HG03354 (cell line): ENCODE data around the gene ATXN1.

ENCODE experiments used
- ATAC-seq: cut with Tn5 transposase; IDR thresholded peaks from one replicate; pipeline ENCODE4 v1.9.1; 2021; ENCODE audit warnings: mild to moderate bottlenecking; ENCODE audit not compliant: unreplicated experiment, poor library complexity, severe bottlenecking

The ATXN1 gene

DNA sequence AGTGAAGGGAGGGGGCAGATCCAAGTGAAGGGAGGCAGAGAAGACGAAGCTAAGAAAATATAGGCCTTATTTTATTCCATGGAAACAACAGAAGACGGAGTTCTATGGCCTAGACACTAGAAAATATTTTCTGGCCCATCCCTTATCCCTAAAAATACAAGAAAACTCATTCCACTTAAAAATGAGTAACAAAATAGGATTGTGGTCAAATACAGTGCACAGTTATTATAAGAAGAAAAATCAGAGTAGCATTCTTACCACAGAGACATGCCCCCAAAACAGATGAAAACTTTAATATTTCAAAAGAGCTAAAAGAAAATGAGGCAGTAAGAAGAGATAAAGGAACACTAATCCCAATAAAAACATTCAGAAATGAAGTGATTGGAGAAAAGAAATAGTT lies 320.0 kb downstream of the ATXN1 start:
- no peak for ATAC-seq

DNA sequence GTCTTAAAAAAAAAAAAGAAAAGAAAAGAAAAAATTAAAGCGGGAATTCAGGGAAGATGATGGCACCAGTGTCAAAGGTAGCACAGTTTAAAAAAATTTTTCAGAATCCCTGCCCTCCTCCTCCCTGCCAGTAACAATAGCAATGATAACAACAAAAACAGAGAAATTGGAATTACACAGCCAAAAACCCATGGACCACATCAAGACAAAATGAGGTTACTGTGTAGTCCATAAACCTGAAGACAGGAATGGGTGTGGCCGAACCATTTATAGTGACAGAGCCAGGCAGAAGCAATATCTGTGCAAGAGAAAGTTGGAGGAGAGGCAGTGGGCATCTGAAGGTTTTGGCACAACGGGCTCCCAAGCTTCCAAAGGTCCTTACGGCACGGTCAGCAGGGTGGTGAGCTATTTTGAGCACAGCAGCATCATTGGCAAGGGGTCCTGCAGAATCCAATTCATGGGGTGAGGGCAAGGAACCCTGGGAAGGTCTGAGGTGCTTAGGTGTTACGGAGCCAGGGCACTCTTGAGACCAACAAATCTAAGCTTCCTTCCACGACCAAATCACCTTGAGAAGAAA lies 320.5 kb downstream of the ATXN1 start:
- no peak for ATAC-seq

DNA sequence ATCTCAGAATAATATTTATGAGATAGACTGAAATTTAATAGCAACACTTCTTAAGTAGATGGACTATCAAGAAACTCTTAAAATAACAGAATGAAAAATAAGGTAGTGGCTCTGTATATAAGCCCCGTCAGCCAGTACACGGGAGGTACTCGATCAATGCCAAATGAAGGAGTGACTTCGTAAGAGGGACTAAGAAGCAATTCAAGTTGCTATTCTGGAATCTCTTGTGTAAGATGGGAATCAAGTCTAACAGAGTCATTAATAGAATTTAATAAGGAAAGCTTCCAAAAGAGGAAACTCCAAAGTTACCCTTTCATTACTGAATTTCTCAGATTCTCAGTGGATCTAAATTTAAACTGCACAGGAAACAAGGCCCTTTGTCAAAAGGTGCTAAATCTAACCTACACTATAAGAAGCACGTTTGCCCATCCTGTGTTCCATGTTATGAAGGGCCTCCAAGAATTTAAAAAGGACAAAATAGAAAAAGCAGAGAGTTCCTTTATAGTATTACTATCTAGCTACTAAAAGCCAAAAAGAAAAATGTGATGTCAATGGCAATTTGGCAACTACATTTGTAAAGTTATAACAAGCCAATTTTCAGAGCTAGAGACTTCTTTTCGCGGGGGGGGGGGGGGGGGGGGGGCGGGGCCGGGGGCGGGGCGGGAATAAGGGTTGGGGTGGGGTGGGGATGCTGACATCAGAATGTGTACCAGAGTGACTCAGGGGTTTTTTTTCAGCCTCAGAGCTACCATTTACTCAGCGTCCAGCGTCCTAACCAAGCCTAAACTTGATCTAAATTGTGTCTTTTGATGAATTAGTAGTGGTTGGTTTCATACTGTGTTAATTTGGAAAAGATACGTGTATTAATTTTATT lies 322.3 kb downstream of the ATXN1 start:
- no peak for ATAC-seq

DNA sequence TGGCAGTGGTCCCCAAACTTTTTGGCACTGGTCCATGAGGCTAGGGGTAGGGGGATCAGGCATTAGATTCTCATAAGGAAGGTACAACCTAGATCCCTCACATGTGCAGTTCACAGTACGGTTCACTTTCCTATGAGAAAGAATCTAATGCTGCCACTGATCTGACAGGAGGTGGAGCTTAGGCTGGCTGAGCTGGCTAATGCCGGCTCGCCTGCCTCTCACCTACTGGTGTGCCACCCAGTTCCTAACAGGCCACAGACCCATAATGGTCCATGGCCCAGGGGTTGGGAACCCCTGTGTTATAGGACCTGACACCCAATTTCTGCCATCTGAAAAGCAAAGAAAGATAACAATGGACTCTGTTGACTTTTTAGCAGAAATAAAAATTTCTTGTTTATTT lies 323.3 kb downstream of the ATXN1 start:
- ATAC-seq: no peak

DNA sequence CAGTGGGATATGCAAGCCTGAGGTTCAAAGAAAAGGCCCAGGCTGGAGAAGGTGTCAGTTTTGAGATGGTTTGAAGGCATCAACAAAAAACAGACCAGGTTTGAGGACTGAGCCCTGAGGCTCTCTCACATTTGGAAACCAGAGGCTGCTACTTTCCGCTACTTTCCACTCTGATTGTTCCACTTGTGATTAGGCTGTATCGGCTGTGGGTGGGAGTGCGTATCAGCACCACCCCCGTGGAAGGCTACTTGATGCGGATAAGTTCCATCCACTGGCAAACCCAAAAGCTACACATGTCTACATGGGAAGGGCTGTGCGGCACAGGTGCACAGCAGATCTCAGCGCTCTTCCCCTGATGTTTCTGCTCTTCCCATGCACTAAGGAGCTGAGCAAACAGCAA lies 324.2 kb downstream of the ATXN1 start:
- no peak for ATAC-seq

DNA sequence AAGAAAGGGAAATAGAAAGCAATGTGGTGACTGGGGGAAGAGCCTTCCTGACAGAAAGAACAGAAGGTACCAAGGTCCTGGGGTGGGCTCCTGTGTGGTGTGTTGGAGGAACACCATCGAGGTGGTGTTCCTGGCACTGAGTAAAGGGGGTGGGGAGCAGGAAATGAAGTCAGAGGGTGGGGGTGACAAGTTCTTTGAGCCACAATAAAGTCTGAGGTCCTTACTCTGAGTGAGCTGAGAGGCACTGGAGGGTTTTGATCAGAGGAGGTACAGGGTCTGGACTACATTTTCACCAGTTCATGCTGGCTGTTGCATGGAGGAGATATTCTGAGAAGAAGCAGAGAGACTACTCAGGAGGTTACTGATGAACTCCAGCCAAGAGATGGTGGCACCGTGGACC lies 324.7 kb downstream of the ATXN1 start:
- no peak for ATAC-seq

DNA sequence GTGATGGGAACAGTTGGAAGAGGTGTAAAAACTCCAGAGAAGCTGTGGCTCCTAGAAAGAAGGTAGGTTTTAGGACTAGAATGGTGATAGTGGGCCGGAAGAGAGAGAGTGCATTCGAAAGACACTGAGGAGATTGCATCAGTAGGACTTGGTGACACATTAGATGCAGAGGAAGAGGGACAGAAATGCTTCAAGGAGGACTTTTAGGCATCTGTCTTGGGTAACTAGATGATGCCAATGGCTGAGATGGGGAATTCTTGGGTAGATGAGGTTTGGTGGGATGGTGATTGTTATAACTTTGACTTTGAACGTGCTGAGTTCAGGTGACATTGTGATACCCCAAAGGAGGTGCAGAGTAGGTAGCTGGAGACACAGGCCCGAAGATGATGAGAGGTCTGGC lies 326.4 kb downstream of the ATXN1 start:
- no peak for ATAC-seq

DNA sequence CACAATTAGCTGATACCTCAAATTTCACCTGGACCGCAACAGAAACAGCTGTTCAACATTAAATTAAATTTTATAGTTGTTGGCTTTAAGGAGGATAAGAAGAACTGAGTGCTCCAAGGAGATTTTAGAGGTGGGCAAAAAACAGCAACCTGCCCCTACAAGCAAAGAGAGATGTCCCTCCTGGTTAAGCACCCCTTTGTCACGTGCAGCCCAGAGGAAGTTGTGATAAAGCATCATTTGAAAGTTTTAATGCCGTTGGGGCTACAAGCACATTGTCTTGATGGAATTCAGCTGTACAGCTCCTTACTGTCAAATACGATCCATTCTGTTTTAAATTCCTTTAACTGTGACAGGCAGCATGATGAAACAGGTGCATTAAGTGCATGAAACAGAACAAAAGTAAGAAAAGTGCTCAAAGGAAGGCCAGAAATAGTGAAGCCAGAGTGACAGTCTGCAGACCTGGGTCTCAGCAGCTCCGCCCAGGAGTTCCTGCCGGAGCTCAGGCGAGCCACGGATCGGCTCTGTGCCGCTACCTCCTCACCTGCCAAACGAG lies 327.8 kb downstream of the ATXN1 start:
- no peak for ATAC-seq

DNA sequence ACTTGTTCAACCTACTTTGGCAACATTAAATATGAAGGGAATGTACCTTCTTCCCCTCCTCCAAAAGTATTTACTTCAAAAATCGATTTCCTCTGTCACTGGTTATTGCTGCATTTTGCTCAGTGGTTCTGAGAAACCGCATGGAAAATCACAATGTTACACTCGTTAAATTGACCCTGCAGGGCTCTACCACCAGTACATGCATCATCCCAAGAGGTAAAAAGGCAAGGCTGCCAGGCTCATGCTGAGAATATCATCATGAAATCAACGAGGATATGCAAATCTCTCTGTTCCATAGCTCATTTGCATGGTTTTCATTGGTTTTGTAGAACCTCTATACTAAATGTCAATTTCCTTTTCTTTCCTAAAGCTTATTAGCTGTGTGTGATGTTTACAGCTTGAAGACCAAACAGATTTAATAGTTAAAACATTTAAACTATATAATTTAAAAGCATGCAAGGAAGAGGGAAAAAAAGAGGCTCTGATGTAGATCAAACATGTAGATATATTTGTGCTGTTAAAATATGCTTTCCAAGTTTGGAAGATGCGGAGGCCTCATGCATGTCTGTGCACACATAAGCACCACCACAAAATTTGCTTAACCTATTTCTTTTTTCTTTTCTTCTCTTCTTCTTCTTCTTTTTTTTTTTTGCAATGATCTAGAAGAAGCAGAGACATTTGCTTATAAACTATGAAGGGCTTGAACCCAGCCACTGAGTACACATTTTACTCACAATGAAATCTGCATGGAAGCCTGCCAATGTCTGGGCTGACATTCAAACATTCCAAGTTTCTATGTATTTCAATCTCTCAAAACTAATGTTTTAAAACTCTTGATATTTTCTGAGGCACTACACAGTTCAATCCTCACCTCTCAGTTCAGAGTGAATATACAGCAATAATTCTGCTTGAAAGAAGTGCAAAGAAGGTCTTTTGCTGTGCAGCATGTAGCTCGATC lies 328.9 kb downstream of the ATXN1 start:
- peak; percentile 64 for ATAC-seq

DNA sequence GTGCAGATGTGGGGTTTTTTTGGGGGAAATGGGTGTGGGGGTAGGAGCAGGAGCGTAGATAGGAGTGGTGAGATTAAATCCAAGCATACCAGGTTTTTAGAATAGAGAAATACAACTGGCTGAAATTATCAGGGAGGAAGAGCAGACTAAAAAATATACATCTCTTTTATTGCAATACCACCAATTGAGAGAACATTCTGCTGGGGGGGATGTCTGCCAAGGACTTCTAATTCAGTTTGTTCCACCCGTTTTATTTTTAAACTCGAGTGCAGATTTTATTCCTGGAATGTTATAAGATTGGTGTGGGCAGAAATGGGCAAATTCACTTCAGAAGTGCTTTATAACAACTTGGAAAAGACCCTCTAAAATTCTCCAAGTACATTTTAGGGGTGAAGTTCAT lies 330.2 kb downstream of the ATXN1 start:
- no peak for ATAC-seq

DNA sequence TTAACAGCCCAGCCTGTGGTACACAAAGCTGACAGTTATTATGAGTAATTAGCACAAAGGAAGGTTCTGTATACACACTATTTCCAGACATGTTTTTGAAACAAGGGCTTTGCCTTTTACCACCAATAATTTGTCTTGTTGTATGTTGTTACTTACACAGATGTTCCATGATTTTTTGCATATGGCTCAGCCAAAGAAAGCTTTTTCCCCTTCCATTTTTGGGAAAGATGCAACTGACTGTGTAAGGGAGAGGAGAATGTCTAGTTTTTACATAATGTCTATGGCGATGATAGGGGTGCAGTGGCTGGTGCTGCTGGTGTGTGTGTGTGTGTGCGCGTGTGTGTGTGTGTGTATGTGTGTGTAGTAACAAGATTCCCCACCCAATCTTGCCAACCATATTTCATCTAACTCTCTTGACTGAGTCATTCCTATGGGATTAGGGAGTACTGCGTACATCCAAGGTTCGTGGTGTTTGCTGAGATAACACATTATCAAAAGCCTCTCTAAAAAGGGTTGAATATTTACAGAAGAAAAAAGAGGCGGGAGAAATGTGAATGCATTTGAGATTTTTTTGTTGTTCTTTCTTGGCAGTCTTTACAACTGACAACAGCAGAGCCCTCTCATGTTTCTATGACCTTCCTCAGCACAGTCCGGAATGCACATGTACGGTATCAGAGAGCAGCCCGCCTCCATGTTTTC lies 330.7 kb downstream of the ATXN1 start:
- no peak for ATAC-seq

DNA sequence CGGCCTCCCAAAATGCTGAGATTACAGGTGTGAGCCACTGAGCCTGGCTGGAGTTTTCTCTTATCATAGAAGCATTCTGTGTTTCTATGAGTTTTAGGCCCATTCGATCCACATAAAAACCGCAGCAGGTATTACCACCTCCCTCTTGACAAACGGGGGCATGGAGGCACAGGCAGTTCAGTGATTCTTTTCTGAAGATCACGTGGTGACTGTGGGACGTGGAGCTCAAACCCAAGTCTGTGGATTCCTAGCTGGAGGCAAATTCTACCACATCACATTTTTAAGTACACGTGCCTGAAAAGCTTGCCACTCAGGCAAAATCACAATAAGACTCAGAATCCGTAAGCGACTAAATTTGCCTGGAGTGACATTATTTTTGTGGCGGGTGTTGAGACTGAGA lies 331.6 kb downstream of the ATXN1 start:
- ATAC-seq: no peak

DNA sequence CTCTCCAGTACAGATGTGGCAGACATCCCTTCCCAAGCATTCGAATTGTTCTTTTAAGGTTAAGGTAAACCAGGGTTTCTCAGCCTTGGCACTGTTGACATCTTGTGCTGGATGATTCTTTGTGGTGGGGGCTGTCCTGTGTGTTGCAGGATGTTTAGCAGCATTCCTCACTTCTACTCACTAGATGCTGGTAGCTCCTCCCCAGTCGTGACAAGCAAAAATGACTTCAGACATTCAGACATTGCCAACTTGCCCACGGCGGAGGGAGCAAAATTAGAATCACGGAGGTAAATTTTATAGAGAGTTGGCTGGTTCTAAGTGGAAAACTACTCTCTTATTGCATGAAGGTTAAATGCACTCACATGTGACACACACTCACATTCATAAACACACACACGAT lies 334.1 kb downstream of the ATXN1 start:
- ATAC-seq: no peak

DNA sequence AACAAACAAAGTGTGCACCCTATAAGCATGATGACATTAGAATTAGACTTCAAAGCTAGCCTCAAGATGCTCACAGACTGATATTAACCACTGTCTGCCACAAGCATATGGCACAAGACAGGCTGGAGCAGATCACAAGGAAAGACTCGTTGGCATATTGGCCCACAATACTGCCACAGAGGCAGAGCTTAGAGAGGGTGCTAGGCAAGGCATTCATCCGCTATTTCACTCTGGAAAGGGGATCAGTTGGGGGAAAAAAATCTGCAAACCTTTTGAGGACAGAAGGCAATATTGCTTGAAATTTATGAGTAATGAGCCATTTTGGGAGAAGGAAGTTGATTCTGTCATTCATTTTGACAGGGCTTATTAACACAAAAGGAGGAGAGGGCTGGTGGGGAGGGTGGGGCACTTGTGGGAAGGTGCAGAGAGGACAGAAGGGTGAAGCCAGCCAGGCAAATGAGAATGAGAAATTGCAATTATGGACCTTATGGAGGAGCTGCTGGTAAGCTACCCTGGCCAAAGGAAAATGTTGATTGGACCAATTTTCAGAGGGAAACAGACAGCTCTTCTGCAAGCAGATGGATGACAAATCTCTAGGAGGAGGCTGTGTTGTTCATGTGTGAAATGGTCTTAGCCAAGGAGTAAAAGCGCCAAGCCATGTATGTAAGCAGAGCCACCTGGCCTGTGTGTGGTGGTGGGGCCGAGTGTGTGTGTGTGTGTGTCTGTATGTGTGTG lies 335.2 kb downstream of the ATXN1 start:
- no peak for ATAC-seq

DNA sequence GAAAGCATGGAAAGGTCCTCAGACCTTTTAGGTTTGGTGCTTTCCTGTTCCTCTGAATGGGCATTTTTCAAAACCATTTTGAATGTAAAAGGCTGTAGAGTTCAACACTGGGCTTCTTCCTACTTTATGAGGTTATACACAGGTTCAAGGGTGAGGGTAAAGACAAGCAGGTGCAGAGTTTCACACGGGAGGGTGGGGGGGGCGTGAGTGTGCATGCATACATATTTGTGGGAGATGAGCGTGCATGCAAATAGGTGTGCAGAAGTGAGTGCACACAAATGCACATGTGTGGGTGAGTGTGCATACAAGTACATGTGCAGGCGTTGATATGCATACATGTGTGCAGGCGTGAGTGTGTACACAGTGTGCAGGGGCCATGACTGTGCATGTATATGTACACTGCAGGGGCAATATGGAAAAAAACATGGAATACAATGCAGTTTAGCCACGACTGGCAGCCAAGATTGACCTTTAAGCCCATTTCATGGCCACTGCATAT lies 339.7 kb downstream of the ATXN1 start:
- ATAC-seq: peak; percentile 17

DNA sequence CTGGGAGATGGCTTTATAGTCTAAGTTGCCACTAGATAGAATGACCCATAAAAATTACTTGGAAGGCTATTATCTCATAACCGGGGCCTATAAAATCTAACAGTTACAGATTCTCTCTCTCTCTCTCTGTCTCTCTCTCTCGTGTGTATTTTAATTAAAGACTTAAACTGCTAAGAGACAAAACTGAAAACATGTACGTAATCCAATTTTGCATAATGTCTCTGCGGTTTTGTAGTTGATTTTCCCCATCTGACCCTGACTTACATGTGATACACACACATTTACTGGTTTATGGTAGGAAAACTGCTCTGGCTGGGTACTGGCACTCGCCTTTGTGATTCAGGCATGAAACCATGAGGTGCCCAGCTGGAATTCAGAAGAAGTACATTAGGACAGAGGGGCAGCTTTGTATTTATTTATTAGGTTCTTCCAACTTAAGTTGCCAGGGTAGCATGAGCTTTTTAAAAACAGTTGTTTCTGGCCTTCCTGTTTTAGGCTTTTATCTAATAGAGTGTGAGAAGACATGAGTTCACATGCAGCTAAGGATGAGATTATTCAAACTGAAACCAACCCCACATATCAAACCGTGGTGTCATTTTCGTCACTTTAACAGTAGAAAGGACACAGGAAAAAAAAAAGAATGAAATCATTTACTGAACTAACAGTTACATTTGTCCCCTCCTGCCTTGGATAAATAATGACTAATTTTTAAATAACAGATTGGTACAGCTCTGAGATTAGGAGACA lies 340.4 kb downstream of the ATXN1 start:
- ATAC-seq: peak; percentile 73

DNA sequence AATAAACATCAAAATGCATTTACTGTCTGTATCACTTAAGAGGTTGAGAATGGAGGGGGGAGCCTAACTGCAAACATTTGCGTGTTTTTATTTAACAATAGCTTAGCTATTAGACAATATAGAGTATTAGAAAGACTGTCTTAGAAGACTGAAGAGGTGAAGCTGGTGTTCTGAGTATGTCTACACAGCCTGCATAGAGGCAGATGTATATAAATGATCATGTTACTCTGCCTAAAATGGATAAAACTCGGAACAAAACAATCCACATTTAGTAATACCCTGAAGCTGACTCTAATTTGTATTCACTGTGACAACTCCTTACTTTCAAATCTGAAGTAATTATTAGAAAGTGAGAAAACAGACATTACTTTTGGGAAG lies 340.9 kb downstream of the ATXN1 start:
- ATAC-seq: no peak

DNA sequence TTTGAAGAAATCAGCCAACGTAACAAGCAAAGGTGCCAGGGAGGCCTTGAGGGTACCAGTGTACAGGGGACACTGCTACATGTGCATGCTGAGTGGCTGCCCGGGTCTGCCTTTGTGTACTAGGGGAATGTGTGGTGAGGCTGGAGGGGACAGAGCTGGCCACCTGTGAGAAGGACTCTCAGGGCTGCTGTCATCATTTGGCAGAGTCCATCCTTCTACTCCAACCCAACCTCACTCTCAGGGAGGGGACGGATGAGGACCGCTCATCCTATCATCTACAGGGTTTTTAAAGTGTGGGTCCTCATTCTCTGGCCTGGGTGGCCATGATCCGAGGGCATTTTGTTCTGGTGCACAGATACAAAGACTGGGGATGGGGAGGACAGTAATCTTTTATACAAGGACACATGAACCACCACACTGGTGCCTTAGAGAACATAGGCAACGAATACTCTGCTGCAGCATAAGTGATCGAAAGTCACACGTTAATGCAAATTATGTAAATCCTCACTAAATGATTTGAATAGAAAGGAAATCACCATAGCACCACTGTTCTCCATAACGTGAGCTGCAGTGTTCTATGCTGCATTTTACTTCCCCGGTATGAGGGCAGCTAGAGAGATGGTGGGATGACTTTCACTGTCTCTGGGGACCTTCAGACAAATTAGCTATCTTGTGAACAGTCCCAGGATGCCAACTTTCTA lies 341.5 kb downstream of the ATXN1 start:
- ATAC-seq: peak; percentile 73
